Esophagus muscularis mucosa (tissue), 3 donors: ENCODE results near the gene CEP89.
"Not testable (repeated sequence)": the region's sequence is repeated elsewhere in the genome, so short reads cannot be mapped to it uniquely, and the experiment has no call there.

Experiments
- CTCF ChIP-seq, 3 experiments: fragments of 200-600 bp in 2 of 3; fragments of 450-650 bp in 1 of 3; sonication (generic) in 2 of 3; IDR thresholded peaks; one replicate each; pipeline ENCODE4 v1.5.1; 2017 to 2019; ENCODE audit warnings: antibody characterized with exemption in 3 of 3, mild to moderate bottlenecking in 2 of 3, moderate library complexity in 1 of 3
- POLR2AphosphoS5 ChIP-seq, 2 donors: sonication (generic); formaldehyde crosslinking; IDR thresholded peaks; one replicate each; pipeline ENCODE4 v1.6.1; 2017; ENCODE audit warnings: antibody characterized with exemption in 2 of 2

GRCh38 chr19:32979807-32980206 lies 8.0 kb upstream of the CEP89 start:
- not testable (repeated sequence) for TF ChIP-seq POLR2AphosphoS5, CTCF (IDR thresholded peaks at IDR 0.05)
